ENCODE results near the gene NBPF1.
"Not testable (repeated sequence)": the region's sequence is repeated elsewhere in the genome, so short reads cannot be mapped to it uniquely, and the experiment has no call there.

The NBPF1 gene

DNA sequence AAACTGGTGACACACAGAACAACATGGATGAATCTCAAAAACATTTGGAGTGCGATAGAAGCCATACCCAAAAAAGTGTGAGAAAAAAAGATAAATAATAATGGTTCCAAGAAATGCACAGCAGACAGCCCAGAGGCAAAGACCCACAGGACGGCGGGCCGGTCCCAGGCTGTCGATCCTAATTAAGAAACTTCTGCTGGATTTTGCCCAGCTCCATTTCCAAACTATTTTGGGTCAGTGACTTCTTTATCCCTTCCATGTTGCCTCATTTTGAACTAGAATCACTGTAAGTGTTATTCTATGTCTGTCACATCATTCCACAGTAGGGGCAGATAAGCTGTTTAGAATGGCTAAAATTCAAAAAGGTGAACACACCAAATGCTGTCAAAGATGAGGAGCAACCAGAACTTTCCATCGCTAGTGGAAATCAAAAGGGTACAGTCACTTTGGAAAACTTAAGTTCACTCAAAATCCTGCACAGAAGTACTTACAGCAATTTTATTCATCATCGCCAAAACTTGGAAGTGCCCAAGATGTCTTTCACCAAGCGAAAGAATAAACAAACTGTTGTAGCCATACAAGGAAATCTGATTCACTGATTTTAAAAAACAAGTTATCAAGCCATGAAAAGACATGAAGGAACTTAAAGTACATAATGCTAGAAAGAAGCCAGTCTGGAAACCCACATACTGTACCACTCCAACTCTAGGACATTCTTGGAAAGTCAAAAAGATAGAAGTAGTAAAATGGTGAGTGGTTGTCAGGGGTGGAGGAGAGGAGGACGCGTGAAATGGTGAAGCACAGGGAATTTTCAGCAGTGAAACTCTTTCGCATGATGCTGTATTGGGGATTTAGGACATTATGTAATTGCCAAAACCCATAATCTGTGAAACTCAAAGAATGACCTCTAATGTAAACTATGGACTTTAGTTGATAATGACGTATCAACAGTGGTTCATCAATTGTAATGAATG lies 7.5 kb downstream of the NBPF1 start:
- DNase-seq (ENCODE audit: low spot score), result no peak

DNA sequence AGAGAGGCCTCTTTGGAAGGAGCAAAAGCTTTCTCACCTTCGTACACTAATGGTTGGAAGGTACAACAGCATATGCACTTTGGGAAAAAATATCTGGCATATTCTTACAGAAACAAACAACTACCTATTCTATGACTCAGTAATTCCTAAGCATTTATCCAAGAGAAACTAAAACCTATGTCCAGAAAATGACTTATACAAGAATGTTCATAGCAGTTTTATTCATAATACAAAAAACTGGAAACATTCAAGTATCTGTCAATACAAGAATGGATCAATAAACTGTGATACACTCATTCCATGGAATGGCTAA lies 8.2 kb downstream of the NBPF1 start:
- no peak for DNase-seq (ENCODE audit: low spot score)

DNA sequence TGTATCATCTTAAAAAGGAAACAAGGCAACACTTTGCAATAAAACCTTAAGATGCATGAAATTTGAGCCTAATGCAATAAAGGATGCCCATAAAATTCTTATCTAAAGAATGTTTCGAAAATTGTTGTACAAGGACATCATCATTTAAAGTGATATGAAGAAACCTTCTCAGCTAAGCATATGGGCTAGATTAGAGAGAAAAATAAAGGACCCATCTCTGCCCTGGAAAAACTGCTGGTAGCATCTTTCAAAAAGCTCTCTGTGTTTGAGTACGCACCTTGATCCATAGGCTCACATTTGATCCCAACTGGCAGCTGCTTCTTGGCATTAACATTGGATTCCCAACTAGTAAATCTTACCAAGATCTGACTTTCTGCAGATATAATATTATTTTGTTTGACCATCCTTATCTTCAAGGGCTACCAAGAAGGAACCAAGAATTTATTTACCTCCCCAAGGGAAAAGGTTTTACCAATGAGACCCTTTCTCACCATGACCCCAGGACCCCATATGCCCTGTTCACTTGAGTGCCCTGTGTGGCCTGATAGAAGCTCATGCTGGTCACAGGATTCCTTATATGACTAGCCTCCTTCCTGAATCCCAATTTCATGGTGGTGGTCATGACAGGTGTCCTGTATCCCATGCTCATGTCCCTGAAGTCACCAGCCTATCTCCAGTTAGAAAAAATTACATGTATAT lies 8.7 kb downstream of the NBPF1 start:
- not testable (repeated sequence) for DNase-seq (ENCODE audit: low spot score)

DNA sequence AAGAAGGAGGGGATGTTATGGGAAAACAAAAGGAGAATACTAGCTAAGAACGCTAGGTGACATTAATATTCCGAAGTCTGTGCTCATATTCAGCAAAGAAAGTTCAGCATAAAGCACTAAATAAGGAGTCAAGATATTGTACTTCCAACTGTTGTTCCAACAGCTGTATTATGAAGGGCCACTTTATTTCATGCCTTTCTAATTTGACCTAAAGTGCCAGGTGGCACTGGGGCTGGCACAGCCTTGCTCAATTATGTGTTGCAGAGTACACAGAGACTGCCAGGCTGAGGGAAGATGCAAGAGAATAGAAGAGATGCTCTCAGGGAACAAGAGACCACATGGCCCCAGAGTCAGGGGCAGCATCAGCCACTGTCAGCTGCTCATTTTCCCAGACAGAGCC lies 9.7 kb downstream of the NBPF1 start:
- DNase-seq (ENCODE audit: low spot score), result not testable (repeated sequence)

GRCh38 chr1:16602336-16603011 lies 10.9 kb downstream of the NBPF1 start:
- not testable (repeated sequence) for DNase-seq (ENCODE audit: low spot score)

- DNase-seq (ENCODE audit: low spot score), result not testable (repeated sequence)
Observed at GRCh38 chr1:16600855-16601786, 12.2 kb downstream of the NBPF1 start.

DNA sequence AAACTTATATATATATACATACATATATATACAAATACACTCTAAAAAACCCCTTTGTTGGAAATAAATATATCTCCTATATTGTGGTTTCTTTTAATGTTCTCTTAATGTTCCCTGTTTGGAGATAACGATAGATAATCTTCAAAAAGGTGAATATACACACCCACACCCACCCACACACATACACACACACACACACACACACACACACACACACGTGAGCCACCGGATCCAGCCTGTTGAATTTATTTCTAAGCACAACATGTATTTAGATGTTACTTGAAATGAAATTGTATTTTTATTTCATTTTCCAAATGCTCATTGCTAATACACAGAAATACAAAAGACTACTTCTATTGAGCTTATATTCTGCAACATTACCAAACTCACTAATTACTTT lies 14.0 kb downstream of the NBPF1 start:
- DNase-seq (ENCODE audit: low spot score), result not testable (repeated sequence)

GRCh38 chr1:16595216-16595615 lies 18.1 kb downstream of the NBPF1 start:
- not testable (repeated sequence) for DNase-seq (ENCODE audit: low spot score)

- DNase-seq (ENCODE audit: low spot score), result not testable (repeated sequence)
Observed at GRCh38 chr1:16591845-16592244, 21.5 kb downstream of the NBPF1 start.

GRCh38 chr1:16588081-16588480 lies 25.3 kb downstream of the NBPF1 start:
- not testable (repeated sequence) for DNase-seq (ENCODE audit: low spot score)

DNA sequence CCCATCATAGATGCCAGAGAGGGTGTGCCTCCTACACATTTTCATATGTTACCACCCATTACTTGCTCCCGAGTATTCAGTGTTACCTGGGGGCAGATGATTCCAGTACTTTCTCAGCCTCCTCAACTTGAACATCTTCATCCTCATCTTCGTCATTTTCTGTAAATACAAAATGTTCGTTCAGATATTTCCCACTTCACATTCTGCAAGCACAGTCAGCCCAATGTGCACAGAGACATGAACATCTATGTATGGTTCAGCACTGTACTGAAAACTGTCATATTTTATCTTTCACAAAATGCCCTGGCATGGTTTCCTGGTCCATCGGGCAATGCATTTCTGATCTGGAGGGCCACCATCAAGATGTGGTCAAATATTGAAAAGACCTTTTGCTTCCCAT lies 25.7 kb downstream of the NBPF1 start:
- DNase-seq (ENCODE audit: low spot score), result not testable (repeated sequence)

DNA sequence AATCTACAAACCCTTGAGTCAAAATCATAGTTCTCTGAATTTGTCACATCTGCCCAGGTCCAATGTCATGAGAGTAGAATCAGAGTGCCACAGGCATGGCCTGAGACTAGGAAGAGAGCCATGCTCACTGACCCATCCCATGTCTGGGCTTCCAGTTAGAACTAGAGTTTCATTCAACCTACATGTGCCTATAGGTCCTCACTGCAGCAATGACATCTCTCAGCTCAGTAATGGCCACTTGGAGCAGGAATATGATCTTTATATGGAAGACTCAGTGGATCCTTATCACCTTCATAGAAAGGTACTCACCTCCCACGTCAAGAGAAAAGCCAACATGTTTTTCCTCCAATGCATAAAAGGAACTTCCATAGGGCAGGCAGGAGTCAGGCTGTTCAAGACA lies 48.0 kb downstream of the NBPF1 start:
- not testable (repeated sequence) for DNase-seq (ENCODE audit: low spot score)

DNA sequence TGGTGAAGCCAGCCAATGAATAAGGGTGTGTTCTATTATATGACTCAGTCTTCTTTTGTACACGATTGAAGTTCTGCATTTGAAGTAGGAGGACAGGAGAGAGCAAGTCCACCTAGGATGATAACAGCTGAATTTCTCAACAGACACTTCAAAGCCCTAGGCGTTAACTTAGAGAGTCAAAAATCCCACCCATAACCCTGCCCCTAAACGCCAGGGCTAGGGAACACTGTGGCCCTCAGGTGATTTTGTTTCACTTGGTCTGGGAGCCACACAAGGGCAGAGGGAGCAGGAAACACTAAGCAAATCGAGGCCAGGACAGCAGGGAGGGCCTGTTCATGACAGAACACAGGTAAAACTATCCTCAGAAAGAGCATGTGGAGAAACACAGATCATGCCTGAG lies 52.3 kb downstream of the NBPF1 start:
- DNase-seq (ENCODE audit: low spot score), result not testable (repeated sequence)

DNA sequence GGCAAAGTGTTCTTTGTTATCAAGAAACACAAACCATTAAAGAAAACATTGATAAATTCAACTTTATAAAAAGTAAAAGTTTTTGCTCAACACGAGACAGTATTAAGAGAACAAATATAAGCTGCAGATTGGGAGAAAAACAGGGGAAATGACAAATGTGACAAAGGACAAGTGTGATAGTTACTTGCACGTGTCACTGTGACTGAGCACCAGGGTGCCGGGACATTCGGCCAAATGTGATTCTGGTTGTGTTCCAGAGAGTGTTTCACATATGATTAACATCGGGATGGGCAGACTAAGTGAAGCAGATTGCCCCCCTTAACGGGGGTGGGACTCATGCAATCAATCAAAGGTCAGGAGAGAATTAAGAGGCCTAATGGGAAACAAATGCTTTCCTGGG lies 52.9 kb downstream of the NBPF1 start:
- not testable (repeated sequence) for DNase-seq (ENCODE audit: low spot score)

DNA sequence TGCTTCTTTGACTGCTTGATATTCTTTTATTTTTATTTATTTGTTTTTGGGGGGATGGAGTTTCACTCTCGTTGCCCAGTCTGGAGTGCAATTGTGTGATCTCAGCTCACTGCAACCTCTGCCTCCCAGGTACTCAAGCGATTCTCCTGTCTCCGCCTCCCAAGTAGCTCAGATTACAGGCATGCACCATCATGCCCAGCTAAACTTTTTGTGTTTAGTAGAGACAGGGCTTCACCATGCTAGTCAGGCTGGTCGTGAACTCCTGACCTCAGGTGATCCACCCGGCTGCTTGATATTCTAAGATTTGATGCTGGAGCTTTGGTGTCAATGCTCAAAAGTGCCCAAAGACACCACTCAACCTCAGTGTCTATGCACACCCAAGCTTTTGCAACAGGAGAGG lies 53.7 kb downstream of the NBPF1 start:
- DNase-seq (ENCODE audit: low spot score), result not testable (repeated sequence)

GRCh38 chr1:16557034-16557433 lies 56.3 kb downstream of the NBPF1 start:
- DNase-seq (ENCODE audit: low spot score), result not testable (repeated sequence)

DNA sequence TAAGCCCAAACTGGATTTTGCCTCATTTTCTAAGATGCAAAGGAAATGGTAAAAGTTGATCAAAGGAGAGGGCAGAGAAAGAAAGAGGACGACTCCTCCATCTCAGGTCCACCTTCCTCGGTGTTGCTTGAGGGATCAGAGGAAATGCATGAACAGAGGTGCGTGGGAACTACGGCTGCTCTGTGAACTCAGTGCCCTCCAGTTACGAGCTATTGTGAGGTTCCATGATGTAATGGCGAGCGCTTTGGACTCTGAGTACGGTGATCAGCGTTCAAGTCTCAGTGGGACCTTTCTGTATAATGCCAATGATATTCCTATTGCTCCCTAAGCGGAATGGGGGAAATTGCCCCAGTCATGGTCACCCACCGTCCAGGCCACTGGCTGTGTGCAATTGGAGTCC lies 60.1 kb downstream of the NBPF1 start:
- DNase-seq (ENCODE audit: low spot score), result not testable (repeated sequence)

- DNase-seq (ENCODE audit: low spot score), result not testable (repeated sequence)
Observed at GRCh38 chr1:16550212-16550918, 63.0 kb downstream of the NBPF1 start.

GRCh38 chr1:16549545-16549944 lies 63.8 kb downstream of the NBPF1 start:
- DNase-seq (ENCODE audit: low spot score), result not testable (repeated sequence)

- DNase-seq (ENCODE audit: low spot score), result not testable (repeated sequence)
Observed at GRCh38 chr1:16547502-16548241, 65.7 kb downstream of the NBPF1 start.

All from cerebellar cortex (tissue), 1 donor.